A549 (cell line): ENCODE data around the gene RNF227.

Experiments
- BHLHE40 ChIP-seq: IDR thresholded peaks from 2 replicates; pipeline ENCODE4 v1.6.1; 2012; ENCODE audit warnings: low read depth, low read length, inconsistent platforms
- CTCF ChIP-seq: fragments of >200 bp; sonication (Bioruptor Twin); formaldehyde crosslinking; IDR thresholded peaks from 3 replicates; pipeline ENCODE4 v1.5.1; 2016
- FOSB ChIP-seq: fragments of 250-450 bp; sonication (Bioruptor Pico); IDR thresholded peaks from 2 replicates; pipeline ENCODE4 v1.5.0; 2020; ENCODE audit warnings: mild to moderate bottlenecking, moderate library complexity
- KDM1A ChIP-seq: fragments of 200-600 bp; sonication (generic); IDR thresholded peaks from 2 replicates; pipeline ENCODE4 v1.6.1; 2016; ENCODE audit warnings: low read depth, mild to moderate bottlenecking
- MAZ ChIP-seq: fragments of 150-350 bp; IDR thresholded peaks from 2 replicates; pipeline ENCODE4 v1.6.1; 2014; ENCODE audit warnings: antibody characterized with exemption, low read depth, low read length, borderline replicate concordance
- POLR2A ChIP-seq: IDR thresholded peaks from 2 replicates; pipeline ENCODE4 v1.6.1; 2012; ENCODE audit warnings: mild to moderate bottlenecking, low read length
- RAD21 ChIP-seq, 2 experiments: fragments of >200 bp in 1 of 2; sonication (Bioruptor Twin) in 1 of 2; formaldehyde crosslinking in 1 of 2; IDR thresholded peaks in 1 of 2; conservative IDR thresholded peaks in 1 of 2; 2 replicates in 1 of 2; 3 replicates in 1 of 2; pipeline ENCODE4 v1.6.1; 2012 to 2018; ENCODE audit warnings: inconsistent platforms in 1 of 2
- RNF2 ChIP-seq: fragments of 200-600 bp; sonication (generic); IDR thresholded peaks from 2 replicates; pipeline ENCODE4 v1.6.1; 2016; ENCODE audit warnings: low read depth, mild to moderate bottlenecking, antibody characterized with exemption, moderate library complexity, borderline replicate concordance
- SREBF2 ChIP-seq: fragments of 450-650 bp; IDR thresholded peaks from 2 replicates; pipeline ENCODE4 v1.6.1; 2014; ENCODE audit warnings: mild to moderate bottlenecking, moderate library complexity

- TF ChIP-seq CTCF (no peak), RAD21 (conservative IDR thresholded peaks at IDR 0.05 in 1 of 2, IDR thresholded peaks at IDR 0.05 in 1 of 2) (no peak), FOSB (CRISPR knock-in tag) (no peak), RNF2 (no peak), KDM1A (no peak), BHLHE40 (no peak), MAZ (no peak), POLR2A (no peak), SREBF2 (no peak)
Measured at GRCh38 chr17:7882068-7882467, 34.0 kb downstream of the RNF227 start.
